Tibial nerve (tissue), 4 donors: Measurements from ENCODE around the gene MROH8. TPM values are rescaled to one million over a fixed set of nuclear protein-coding genes. Genes with fewer than 3 reads are reported as not detected.

ENCODE experiments used
- DNase-seq, 2 donors: peaks; one replicate each; pipeline ENCODE4 v3.0.0-alpha.2; 2019; ENCODE audit warnings: low spot score in 2 of 2
- H3K27ac ChIP-seq, 4 donors: fragments of 200-600 bp; sonication (generic) in 3 of 4; one replicate each; pipeline ENCODE4 v1.5.1; 2017 to 2019; ENCODE audit warnings: mild to moderate bottlenecking in 1 of 4
- H3K27me3 ChIP-seq, 2 donors: fragments of 200-600 bp; sonication (generic) in 1 of 2; one replicate each; pipeline versions ENCODE4 v1.5.1 to v1.6.0; 2017 to 2019
- H3K36me3 ChIP-seq, 3 donors: fragments of 200-600 bp; sonication (generic); one replicate each; pipeline ENCODE4 v1.5.1; 2018 to 2019
- H3K4me1 ChIP-seq, 4 donors: fragments of 200-600 bp; sonication (generic) in 3 of 4; one replicate each; pipeline ENCODE4 v1.5.1; 2017 to 2019
- H3K4me3 ChIP-seq, 4 donors: fragments of 200-600 bp; sonication (generic) in 3 of 4; one replicate each; pipeline ENCODE4 v1.5.1; 2017 to 2019; ENCODE audit warnings: mild to moderate bottlenecking in 1 of 4, moderate library complexity in 1 of 4
- H3K9me3 ChIP-seq, 4 donors: fragments of 200-600 bp; sonication (generic) in 3 of 4; one replicate each; pipeline ENCODE4 v1.5.1; 2017 to 2019
- EP300 ChIP-seq, 2 donors: sonication (generic); formaldehyde crosslinking; IDR thresholded peaks; one replicate each; pipeline ENCODE4 v1.6.1; 2017; ENCODE audit warnings: antibody characterized with exemption in 2 of 2, mild to moderate bottlenecking in 1 of 2
- POLR2A ChIP-seq, 2 donors: fragments of 450-650 bp; IDR thresholded peaks; one replicate each; pipeline ENCODE4 v1.6.1; 2017; ENCODE audit warnings: antibody characterized with exemption in 2 of 2, mild to moderate bottlenecking in 2 of 2, moderate library complexity in 2 of 2
- WGBS, 2 donors: methylation state at CpG; one replicate each; pipeline ENCODE4 v1.1.5; 2018; 5-methylcytosine and 5-hydroxymethylcytosine counted together
- total RNA-seq, 4 donors: library from RNA; depleted of rRNA; stranded (reverse); fragments of >200 nt; gene quantifications; one replicate each; pipeline ENCODE4 v1.1.0, GENCODE V29; 2016
- TF ChIP-seq, protein P1 (sequence below), 5 experiments: fragments of 200-600 bp in 3 of 5; fragments of 450-650 bp in 2 of 5; sonication (generic) in 3 of 5; IDR thresholded peaks; one replicate each; pipeline ENCODE4 v1.5.1; 2016 to 2019; ENCODE audit warnings: antibody characterized with exemption in 5 of 5, mild to moderate bottlenecking in 3 of 5, moderate library complexity in 2 of 5

MROH8 gene
- total RNA-seq, 4 donors from 2014 or later: 1.9 to 2.7 (median 2.4) TPM

DNA sequence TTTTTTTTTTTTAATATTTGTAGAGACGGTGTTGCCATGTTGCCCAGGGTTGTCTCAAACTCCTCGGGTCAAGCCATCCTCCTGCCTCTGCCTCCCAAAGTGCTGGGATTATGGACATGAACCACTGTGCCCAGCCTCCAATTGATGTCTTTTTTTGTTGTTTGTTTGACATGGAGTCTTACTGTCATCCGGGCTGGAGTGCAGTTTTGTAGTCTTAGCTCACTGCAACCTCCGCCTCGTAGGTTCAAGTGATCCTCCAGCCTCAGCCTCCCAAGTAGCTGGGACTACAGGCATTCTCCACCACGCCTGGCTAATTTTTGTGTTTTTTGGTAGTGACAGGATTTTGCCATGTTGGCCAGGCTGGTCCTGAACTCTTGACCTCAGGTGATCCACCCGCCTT lies 9.4 kb upstream of the MROH8 start:
- TF ChIP-seq POLR2A (IDR thresholded peaks at IDR 0.05) (no peak), EP300 (IDR thresholded peaks at IDR 0.05) (no peak)
- TF ChIP-seq, protein P1, sequence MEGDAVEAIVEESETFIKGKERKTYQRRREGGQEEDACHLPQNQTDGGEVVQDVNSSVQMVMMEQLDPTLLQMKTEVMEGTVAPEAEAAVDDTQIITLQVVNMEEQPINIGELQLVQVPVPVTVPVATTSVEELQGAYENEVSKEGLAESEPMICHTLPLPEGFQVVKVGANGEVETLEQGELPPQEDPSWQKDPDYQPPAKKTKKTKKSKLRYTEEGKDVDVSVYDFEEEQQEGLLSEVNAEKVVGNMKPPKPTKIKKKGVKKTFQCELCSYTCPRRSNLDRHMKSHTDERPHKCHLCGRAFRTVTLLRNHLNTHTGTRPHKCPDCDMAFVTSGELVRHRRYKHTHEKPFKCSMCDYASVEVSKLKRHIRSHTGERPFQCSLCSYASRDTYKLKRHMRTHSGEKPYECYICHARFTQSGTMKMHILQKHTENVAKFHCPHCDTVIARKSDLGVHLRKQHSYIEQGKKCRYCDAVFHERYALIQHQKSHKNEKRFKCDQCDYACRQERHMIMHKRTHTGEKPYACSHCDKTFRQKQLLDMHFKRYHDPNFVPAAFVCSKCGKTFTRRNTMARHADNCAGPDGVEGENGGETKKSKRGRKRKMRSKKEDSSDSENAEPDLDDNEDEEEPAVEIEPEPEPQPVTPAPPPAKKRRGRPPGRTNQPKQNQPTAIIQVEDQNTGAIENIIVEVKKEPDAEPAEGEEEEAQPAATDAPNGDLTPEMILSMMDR (IDR thresholded peaks at IDR 0.05): no peak
- WGBS, 2 donors: 82 to 96% methylated on average over 6 to 7 of the region's 7 CpGs
- DNase-seq: no peak
- Histone ChIP-seq H3K27ac (no peak overlapping the region), H3K36me3 (peaks cover 0 to 47% (median 0%) of the 10 kb centered on the region in 3 donors), H3K4me3 (no peak overlapping the region), H3K4me1 (peaks cover 0 to 56% (median 8%) of the 10 kb centered on the region in 4 donors), H3K27me3 (no peaks in the 10 kb centered on the region), H3K9me3 (no peaks in the 10 kb centered on the region)

DNA sequence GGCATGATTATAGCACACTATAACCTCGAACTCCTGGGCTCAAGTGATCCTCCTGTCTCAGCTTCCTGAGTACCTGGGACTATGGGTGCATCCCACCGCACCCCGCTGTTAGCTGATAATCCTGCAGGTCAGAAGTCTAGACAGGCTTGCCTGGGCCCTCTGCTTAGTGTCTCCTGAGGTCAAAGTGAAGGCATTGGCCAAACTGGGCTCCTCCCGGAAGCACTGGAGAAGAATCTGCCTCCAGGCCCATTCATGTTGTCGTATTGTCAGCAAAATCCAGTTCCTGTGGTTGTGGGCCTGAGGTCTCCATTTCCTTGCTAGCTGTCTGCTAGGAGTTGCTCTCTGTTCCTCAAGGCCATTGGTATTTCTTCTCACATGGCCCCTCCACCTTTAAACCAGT lies 6.3 kb upstream of the MROH8 start:
- H3K27ac ChIP-seq: no peak overlapping the region
- H3K27me3 ChIP-seq: no peaks in the 10 kb centered on the region
- no peaks in the 10 kb centered on the region for H3K9me3 ChIP-seq
- H3K4me3 ChIP-seq: no peak overlapping the region
- WGBS, 2 donors: 78 to 89% methylated on average over 5 of the region's 5 CpGs
- no peak for DNase-seq
- H3K4me1 ChIP-seq: peaks cover 0 to 54% (median 9%) of the 10 kb centered on the region in 4 donors
- TF ChIP-seq EP300 (IDR thresholded peaks at IDR 0.05) (no peak), POLR2A (IDR thresholded peaks at IDR 0.05) (no peak)
- TF ChIP-seq, protein P1 (IDR thresholded peaks at IDR 0.05): no peak
- H3K36me3 ChIP-seq: peaks cover 0 to 58% (median 0%) of the 10 kb centered on the region in 3 donors

DNA sequence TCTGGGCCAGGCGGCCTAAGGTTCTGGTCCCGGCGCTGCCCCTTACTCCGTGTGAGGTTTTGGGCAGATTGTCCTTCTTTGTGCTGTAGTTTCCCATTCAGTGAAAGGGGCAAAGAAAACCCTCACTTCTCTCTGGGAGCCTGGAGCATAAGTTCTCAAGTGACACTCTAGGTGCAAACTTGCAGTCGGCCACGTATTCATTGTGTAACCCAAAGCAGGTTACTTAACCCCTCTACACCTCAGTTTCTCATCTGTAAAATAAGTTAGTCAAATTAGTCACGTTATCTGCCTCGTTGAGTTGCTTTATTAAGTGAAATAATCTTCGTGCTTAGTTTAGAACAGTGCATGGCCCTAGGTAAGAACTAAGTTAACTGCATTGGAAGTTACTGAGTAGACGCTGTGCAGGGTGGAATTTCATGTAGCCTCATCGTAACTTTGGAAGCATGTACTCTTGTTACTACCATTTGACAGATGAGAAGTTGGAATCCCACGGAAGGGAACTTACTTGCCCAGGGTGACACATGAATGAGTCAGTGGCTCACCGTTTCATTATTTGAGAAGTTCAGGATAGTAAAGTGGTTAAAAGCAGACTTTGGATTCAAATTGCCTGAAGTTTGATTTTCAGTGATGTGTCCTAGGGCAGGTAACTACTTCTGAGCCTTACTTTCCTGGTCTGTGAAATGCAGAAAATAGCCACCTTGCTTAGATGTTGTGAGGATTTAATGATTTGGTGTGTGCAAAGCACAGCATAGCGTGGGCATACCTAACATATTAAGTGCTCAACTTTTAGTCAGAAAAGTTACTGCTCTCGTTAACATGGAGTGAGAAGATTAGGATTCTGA lies 556 bp upstream of the MROH8 start:
- TF ChIP-seq EP300 (IDR thresholded peaks at IDR 0.05) (no peak), POLR2A (IDR thresholded peaks at IDR 0.05) (no peak)
- TF ChIP-seq, protein P1 (IDR thresholded peaks at IDR 0.05): no peak
- no peaks in the 10 kb centered on the region for H3K9me3 ChIP-seq
- peaks cover 0 to 61% (median 17%) of the 10 kb centered on the region in 4 donors for H3K4me1 ChIP-seq
- no peaks in the 10 kb centered on the region for H3K27me3 ChIP-seq
- 10 to 12% methylated on average over 11 to 15 of the region's 15 CpGs for WGBS, 2 donors
- peak overlapping the region; percentile 75 to 98 (median 89) for H3K4me3 ChIP-seq
- DNase-seq: no peak
- H3K27ac ChIP-seq: peak overlapping the region in 3 of 4 donors; percentile 90 to 99 (median 98)
- H3K36me3 ChIP-seq: peaks cover 0 to 22% (median 0%) of the 10 kb centered on the region in 3 donors

DNA sequence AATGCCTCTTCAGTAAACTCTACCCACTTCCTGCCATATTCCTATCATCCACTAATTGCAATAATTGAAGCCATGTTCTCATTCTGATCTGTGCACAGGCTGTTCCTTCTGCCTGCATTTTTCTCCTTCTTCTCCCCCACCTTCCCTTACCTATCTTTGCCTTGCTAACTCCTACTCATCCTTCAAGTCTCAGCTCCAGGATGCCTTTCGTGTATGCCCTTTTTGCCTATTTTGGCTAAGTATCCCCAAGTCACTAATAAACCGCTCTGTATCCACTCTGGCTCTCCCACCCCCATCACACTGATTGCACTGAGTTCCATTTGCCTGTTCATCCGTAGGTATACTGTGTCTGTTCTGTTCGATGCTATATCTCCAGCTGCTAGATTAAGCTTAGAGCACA lies 6.5 kb downstream of the MROH8 start:
- no peak overlapping the region for H3K4me3 ChIP-seq
- H3K27ac ChIP-seq: no peak overlapping the region
- TF ChIP-seq POLR2A (IDR thresholded peaks at IDR 0.05) (no peak), EP300 (IDR thresholded peaks at IDR 0.05) (no peak)
- TF ChIP-seq, protein P1 (IDR thresholded peaks at IDR 0.05): no peak
- DNase-seq: no peak
- peaks cover 0 to 3% (median 0%) of the 10 kb centered on the region in 3 donors for H3K36me3 ChIP-seq
- WGBS, 2 donors: 94 to 95% methylated on average over 4 of the region's 4 CpGs
- H3K9me3 ChIP-seq: no peaks in the 10 kb centered on the region
- peaks cover 0 to 10% (median 4%) of the 10 kb centered on the region in 4 donors for H3K4me1 ChIP-seq
- no peaks in the 10 kb centered on the region for H3K27me3 ChIP-seq

DNA sequence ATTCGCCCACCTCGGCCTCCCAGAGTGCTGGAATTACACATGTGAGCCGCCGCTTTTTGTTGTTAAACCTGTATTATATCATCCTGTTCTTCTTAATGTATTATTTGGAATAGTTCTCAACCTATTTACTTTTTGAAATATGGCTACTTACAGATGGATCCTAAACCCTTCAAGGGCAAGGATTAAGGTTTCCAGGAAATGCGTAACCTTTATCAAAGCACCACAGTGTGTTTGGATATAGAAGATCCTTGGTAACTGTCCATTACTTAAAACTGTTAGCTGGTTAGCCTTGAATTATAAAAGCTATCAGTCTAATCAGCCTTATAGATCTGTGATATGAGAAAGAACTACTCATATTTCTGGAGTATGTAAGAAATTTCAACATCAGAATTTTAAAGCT lies 12.5 kb downstream of the MROH8 start:
- no peak overlapping the region for H3K27ac ChIP-seq
- H3K4me3 ChIP-seq: no peak overlapping the region
- no peak for TF ChIP-seq POLR2A (IDR thresholded peaks at IDR 0.05)
- TF ChIP-seq, protein P1 (IDR thresholded peaks at IDR 0.05): no peak
- TF ChIP-seq EP300 (IDR thresholded peaks at IDR 0.05): no peak
- peaks cover 0 to 18% (median 0%) of the 10 kb centered on the region in 3 donors for H3K36me3 ChIP-seq
- H3K9me3 ChIP-seq: no peaks in the 10 kb centered on the region
- no peak for DNase-seq
- WGBS, 2 donors: 95 to 97% methylated on average over 5 of the region's 5 CpGs
- H3K27me3 ChIP-seq: no peaks in the 10 kb centered on the region
- no peaks in the 10 kb centered on the region for H3K4me1 ChIP-seq
